IMR-90 (cell line): ENCODE results near the gene EMSY.

Source experiments
- CEBPB ChIP-seq: IDR thresholded peaks from 2 replicates; pipeline ENCODE4 v1.6.1; 2012; ENCODE audit warnings: low read depth, low read length, improper control_type of control experiment
- CHD1 ChIP-seq: IDR thresholded peaks from 2 replicates; pipeline ENCODE4 v1.6.1; 2012; ENCODE audit warnings: low read depth, low read length, improper control_type of control experiment
- CTCF ChIP-seq: conservative IDR thresholded peaks from 2 replicates; pipeline ENCODE4 v1.5.1; 2012; ENCODE audit warnings: mild to moderate bottlenecking, low read depth, low read length, improper control_type of control experiment
- MAFK ChIP-seq: IDR thresholded peaks from 2 replicates; pipeline ENCODE4 v1.6.1; 2012; ENCODE audit warnings: low read depth, low read length, improper control_type of control experiment
- NFE2L2 ChIP-seq: fragments of 150-350 bp; IDR thresholded peaks from 2 replicates; pipeline ENCODE4 v1.6.1; 2016; ENCODE audit warnings: low read depth, mild to moderate bottlenecking, low read length
- POLR2A ChIP-seq: IDR thresholded peaks from 2 replicates; pipeline ENCODE4 v1.6.1; 2012; ENCODE audit warnings: mild to moderate bottlenecking, low read depth, low read length
- RAD21 ChIP-seq: IDR thresholded peaks from 2 replicates; pipeline ENCODE4 v1.6.1; 2012; ENCODE audit warnings: low read length, improper control_type of control experiment
- RFX5 ChIP-seq: IDR thresholded peaks from 2 replicates; pipeline ENCODE4 v1.8.0; 2012; ENCODE audit warnings: low read depth, mild to moderate bottlenecking, low read length, moderate library complexity
- TF ChIP-seq, protein P1 (sequence below): fragments of 150-350 bp; IDR thresholded peaks from 2 replicates; pipeline ENCODE4 v1.6.1; 2017; ENCODE audit warnings: mild to moderate bottlenecking, antibody characterized with exemption, low read length, low read depth
- TF ChIP-seq, protein P2 (sequence below): fragments of 150-350 bp; IDR thresholded peaks from 2 replicates; pipeline ENCODE4 v1.6.1; 2016; ENCODE audit warnings: low read depth, mild to moderate bottlenecking, low read length, moderate library complexity, borderline replicate concordance

GRCh38 chr11:76559346-76559745 is 114.5 kb downstream of the EMSY start:
- TF ChIP-seq CTCF (no peak), RFX5 (no peak), POLR2A (no peak), CEBPB (no peak), CHD1 (no peak), MAFK (no peak), NFE2L2 (no peak), RAD21 (no peak)
- TF ChIP-seq, protein P1, sequence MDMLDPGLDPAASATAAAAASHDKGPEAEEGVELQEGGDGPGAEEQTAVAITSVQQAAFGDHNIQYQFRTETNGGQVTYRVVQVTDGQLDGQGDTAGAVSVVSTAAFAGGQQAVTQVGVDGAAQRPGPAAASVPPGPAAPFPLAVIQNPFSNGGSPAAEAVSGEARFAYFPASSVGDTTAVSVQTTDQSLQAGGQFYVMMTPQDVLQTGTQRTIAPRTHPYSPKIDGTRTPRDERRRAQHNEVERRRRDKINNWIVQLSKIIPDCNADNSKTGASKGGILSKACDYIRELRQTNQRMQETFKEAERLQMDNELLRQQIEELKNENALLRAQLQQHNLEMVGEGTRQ = no peak
- TF ChIP-seq, protein P2, sequence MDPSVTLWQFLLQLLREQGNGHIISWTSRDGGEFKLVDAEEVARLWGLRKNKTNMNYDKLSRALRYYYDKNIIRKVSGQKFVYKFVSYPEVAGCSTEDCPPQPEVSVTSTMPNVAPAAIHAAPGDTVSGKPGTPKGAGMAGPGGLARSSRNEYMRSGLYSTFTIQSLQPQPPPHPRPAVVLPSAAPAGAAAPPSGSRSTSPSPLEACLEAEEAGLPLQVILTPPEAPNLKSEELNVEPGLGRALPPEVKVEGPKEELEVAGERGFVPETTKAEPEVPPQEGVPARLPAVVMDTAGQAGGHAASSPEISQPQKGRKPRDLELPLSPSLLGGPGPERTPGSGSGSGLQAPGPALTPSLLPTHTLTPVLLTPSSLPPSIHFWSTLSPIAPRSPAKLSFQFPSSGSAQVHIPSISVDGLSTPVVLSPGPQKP = no peak
